ENCODE measurements around the gene CYP2R1. TPM values are rescaled to one million over a fixed set of nuclear protein-coding genes. Genes with fewer than 3 reads are reported as not detected.

CYP2R1 gene
- total RNA-seq, result 6.8 and 8.5 TPM in 2 replicates

GRCh38 chr11:14892036-14892556 lies at the start of gene CYP2R1:
Gene CYP2R1, minus strand, starts transcription at chr11:14892231. Its CDS starts 26 bp downstream, at chr11:14892205.

Other genes starting within 250 kb of the CYP2R1 start
- 0.34 and 0.35 TPM in 2 replicates for gene PDE3B, start 248.4 kb downstream of the CYP2R1 start, total RNA-seq
- gene CALCA, start 80.1 kb upstream of the CYP2R1 start, total RNA-seq, result 0.93 TPM in 1 of 2 replicates, not detected in the other
- gene CALCB, start 181.4 kb upstream of the CYP2R1 start, total RNA-seq, result 0.09 TPM in 1 of 2 replicates, not detected in the other
- 0.17 TPM in 1 of 2 replicates, not detected in the other for gene INSC, start 222.7 kb upstream of the CYP2R1 start, total RNA-seq

Data from pericardium fibroblast (primary cell).